Activated T-cell treated with anti-CD3 and anti-CD28 coated beads, Interleukin-2, amount 50 U/mL, for 72 hours (primary cell): ENCODE data around the gene C7. TPM values are rescaled to one million over a fixed set of nuclear protein-coding genes. Genes with fewer than 3 reads are reported as not detected.

ENCODE experiments used
- ATAC-seq, 2 donors: fragments of 150-1000 bp; cut with Tn5 transposase; replicated peaks in 1 of 2; 2 replicates each; pipeline ENCODE4 v1.10.0; 2021; ENCODE audit warnings: moderate library complexity in 2 of 2, mild to moderate bottlenecking in 1 of 2
- DNase-seq, 2 donors: peaks; one replicate each; pipeline ENCODE4 v3.0.0; 2021 to 2022; ENCODE audit warnings: mixed read lengths in 1 of 2
- H3K27ac Mint-ChIP-seq: one replicate; pipeline ENCODE4 v1.8.0; 2022; ENCODE audit warnings: mild to moderate bottlenecking, moderate library complexity, mixed read lengths
- H3K27me3 Mint-ChIP-seq: one replicate; pipeline ENCODE4 v1.8.0; 2022; ENCODE audit warnings: low read depth, mixed read lengths
- H3K36me3 Mint-ChIP-seq, 2 donors: one replicate each; pipeline ENCODE4 v1.8.0; 2022; ENCODE audit warnings: mixed read lengths in 2 of 2, mild to moderate bottlenecking in 1 of 2; ENCODE audit not compliant: insufficient read depth in 2 of 2
- H3K4me1 Mint-ChIP-seq: one replicate; pipeline ENCODE4 v1.8.0; 2022; ENCODE audit warnings: low read depth, mixed read lengths
- H3K4me3 Mint-ChIP-seq, 2 donors: one replicate each; pipeline ENCODE4 v1.8.0; 2022; ENCODE audit warnings: mild to moderate bottlenecking in 2 of 2, mixed read lengths in 2 of 2, moderate library complexity in 2 of 2
- H3K9me3 Mint-ChIP-seq, 2 donors: one replicate each; pipeline ENCODE4 v1.8.0; 2022; ENCODE audit warnings: mixed read lengths in 2 of 2
- total RNA-seq, 2 donors: library from RNA; stranded (reverse); gene quantifications; one replicate each; pipeline ENCODE4 v1.2.3, GENCODE V29; 2022

Gene C7
- total RNA-seq, 2 donors from 2014 or later: not detected

DNA sequence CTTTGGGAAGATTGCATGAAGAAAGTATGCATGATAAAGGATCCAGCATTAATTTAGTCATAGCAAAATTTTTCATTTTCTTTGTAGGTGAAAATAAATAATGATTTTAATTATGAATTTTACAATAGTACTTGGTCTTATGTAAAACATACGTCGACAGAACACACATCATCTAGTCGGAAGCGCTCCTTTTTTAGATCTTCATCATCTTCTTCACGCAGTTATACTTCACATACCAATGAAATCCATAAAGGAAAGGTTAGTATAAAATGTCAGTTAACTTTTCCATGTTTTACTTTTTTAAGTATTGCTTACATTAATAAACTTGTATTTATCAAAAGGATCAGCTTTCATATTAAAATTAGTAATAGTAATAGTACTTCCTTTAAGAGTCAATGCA lies 35.8 kb downstream of the C7 start:
- ATAC-seq: no peak
- Mint-ChIP-seq H3K4me3 (no peak overlapping the region), H3K27me3 (no peaks in the 10 kb centered on the region), H3K9me3 (no peaks in the 10 kb centered on the region), H3K27ac (no peak overlapping the region), H3K4me1 (no peaks in the 10 kb centered on the region), H3K36me3 (no peaks in the 10 kb centered on the region)
- DNase-seq: no peak

DNA sequence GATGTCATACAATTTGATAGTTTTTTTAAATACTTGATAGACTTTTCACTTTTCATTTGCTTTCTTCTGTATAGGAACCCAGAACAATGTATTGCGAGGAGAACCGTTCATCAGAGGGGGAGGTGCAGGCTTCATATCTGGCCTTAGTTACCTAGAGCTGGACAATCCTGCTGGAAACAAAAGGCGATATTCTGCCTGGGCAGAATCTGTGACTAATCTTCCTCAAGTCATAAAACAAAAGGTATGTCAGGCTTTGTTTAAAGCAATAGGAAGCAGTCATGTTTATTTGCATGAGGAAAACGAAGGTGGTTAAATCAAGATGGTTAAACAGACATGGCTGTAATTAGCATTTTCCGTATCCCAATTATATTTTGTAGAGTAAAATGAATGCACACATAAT lies 46.0 kb downstream of the C7 start:
- no peak for ATAC-seq
- Mint-ChIP-seq H3K36me3 (no peaks in the 10 kb centered on the region), H3K4me3 (no peak overlapping the region), H3K9me3 (peaks cover 0 to 4% of the 10 kb centered on the region in 2 donors), H3K27ac (no peak overlapping the region), H3K4me1 (no peaks in the 10 kb centered on the region), H3K27me3 (no peaks in the 10 kb centered on the region)
- DNase-seq: no peak

DNA sequence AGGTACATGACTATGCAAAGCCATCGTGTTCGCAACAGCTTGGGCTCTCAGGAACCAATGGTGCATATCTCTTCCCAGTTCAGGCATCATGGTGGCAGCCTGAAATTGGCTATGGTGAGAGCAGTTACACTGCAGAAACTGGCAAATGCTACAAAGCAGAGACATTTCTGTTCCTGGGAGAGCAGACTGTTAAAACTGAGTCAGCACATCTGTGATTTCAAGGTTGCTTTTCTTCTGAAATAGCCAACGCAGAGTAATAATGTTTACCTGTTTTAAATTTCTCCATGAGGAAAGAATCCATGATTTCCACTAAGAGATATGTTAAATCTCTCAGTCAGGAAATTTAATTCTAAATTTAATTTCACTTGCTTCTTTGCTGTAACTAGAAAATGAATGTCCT lies 47.8 kb downstream of the C7 start:
- ATAC-seq (no peak), DNase-seq (no peak)
- Mint-ChIP-seq H3K9me3 (peaks cover 0 to 4% of the 10 kb centered on the region in 2 donors), H3K4me1 (no peaks in the 10 kb centered on the region), H3K27me3 (no peaks in the 10 kb centered on the region), H3K36me3 (no peaks in the 10 kb centered on the region), H3K27ac (no peak overlapping the region), H3K4me3 (no peak overlapping the region)

DNA sequence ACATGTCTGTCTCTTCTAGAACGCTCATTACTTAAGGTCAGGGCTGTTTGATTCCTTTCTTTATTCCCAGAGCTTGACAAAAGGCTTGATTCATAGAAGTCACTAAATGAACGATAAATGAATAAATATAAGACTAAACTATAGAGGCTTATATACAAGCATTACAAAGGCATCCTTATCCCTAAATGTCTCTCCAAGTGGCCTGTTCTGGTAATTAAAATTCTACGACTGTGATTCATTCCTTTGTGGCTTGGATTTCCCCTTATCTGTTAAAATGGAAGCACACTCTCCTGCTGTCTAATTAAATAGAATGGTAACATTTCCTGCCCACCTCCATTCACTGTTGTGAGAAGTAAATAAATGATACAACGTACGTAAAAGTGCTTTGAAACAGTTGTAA lies 49.5 kb downstream of the C7 start:
- Mint-ChIP-seq H3K9me3 (peaks cover 0 to 4% of the 10 kb centered on the region in 2 donors), H3K27me3 (no peaks in the 10 kb centered on the region), H3K27ac (no peak overlapping the region), H3K4me3 (no peak overlapping the region), H3K36me3 (no peaks in the 10 kb centered on the region), H3K4me1 (no peaks in the 10 kb centered on the region)
- ATAC-seq: no peak
- no peak for DNase-seq

DNA sequence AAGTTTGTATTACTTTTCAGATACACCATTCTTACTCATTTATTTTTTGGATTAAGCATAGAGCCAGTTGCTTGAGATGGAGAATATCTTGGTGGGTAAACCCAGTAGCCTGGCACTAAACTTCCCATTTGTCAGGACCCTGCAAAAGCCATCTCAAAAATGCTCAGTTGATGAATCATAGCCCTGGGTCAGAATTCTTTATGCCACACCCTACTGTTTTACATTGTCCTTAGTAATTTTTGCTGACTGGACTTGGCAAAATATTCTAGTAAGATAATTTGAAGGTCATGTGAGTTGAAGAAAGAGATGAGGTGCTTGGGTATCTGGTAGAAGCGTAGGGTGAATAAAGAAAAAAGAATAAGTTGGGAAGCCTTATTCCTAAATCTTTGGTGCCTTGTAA lies 50.7 kb downstream of the C7 start:
- Mint-ChIP-seq H3K27me3 (no peaks in the 10 kb centered on the region), H3K4me3 (no peak overlapping the region), H3K27ac (no peak overlapping the region), H3K9me3 (peaks cover 0 to 4% of the 10 kb centered on the region in 2 donors), H3K36me3 (no peaks in the 10 kb centered on the region), H3K4me1 (no peaks in the 10 kb centered on the region)
- ATAC-seq (no peak), DNase-seq (no peak)

DNA sequence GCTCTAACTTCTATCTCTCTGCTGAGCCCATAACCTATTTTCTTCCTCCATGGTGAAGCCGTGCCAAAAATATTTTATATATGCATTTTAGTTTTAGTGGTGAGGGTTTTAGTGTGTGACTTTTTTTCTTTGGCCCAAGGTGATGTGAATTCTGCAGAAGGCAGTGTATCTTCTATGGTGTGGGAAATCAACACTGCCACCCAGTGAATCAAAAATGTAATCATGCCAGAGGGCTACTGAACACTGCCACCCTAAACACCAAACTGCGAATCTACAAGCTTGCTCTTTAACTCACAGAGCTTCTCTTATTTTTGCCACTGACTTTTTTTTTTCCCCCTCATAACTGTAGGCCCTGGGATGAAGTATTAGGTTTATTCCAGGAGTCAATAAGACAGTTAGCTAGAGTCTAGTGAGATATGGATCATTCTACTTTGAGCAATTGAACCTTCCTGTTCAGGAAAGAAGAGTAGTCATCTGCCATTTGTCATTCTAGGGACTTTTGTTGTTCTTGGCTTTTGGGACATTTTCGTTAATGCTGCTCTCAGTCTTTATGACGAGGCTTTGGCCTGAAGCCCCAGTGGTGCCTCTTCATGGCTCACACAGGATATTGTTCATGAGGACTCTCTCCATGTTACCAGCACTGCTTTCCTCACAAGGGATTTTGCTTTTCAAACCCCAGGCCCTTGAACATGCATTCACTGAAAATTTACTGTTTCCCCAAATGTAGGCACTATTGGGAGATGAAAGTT lies 53.1 kb downstream of the C7 start:
- Mint-ChIP-seq H3K36me3 (no peaks in the 10 kb centered on the region), H3K27ac (no peak overlapping the region), H3K9me3 (peaks cover 0 to 4% of the 10 kb centered on the region in 2 donors), H3K4me3 (no peak overlapping the region), H3K4me1 (no peaks in the 10 kb centered on the region), H3K27me3 (no peaks in the 10 kb centered on the region)
- no peak for ATAC-seq
- DNase-seq: no peak

DNA sequence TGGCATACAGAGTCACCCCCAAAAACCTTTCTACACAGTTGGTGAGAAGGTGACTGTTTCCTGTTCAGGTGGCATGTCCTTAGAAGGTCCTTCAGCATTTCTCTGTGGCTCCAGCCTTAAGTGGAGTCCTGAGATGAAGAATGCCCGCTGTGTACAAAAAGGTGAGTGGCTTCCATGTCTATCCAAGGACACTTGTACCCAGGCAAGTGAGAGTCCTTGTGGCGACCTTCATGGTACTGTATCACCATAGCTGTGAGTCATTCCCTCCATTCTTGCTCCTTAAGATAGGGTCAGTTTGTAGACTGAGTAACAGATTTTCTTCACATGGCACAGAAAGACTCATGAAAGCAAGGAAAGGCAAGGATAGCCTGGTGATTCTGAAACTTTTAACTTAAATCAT lies 63.1 kb downstream of the C7 start:
- ATAC-seq (no peak), DNase-seq (no peak)
- H3K36me3 Mint-ChIP-seq: no peaks in the 10 kb centered on the region
- no peak overlapping the region for H3K4me3 Mint-ChIP-seq
- H3K27ac Mint-ChIP-seq: no peak overlapping the region
- no peaks in the 10 kb centered on the region for H3K9me3 Mint-ChIP-seq
- H3K27me3 Mint-ChIP-seq: no peaks in the 10 kb centered on the region
- H3K4me1 Mint-ChIP-seq: no peaks in the 10 kb centered on the region

DNA sequence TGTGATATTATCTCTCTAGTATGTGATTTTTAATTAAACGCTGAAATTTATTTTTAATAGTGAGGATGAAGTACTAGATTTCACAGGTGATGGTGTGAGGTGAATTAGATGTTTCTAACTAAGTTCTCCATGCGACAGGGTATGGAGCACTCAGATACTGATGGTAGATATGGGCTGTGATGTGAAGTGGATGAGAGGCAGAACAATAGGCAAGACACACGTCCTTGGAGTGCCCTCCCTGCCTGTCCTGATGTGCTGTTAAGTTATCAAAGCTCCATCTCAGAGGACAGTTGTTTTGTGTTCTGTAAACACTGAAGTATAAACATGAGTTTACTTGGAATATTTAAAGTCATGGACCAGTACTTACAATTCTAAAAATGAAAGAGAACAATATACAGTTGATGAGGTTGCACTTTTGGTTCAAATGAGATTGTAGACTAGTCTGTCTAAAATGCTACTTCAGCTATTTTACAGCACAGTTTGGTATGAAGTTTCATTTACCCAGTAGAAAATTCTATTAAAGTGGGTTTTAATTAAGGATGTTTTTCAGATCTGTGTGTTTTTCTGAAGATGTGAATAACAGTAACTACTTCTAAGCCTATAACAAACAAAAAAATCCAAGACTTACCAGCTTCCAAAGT lies 64.2 kb downstream of the C7 start:
- ATAC-seq: no peak
- Mint-ChIP-seq H3K27me3 (no peaks in the 10 kb centered on the region), H3K4me3 (no peak overlapping the region), H3K36me3 (no peaks in the 10 kb centered on the region), H3K4me1 (no peaks in the 10 kb centered on the region), H3K9me3 (no peaks in the 10 kb centered on the region), H3K27ac (no peak overlapping the region)
- DNase-seq: no peak

DNA sequence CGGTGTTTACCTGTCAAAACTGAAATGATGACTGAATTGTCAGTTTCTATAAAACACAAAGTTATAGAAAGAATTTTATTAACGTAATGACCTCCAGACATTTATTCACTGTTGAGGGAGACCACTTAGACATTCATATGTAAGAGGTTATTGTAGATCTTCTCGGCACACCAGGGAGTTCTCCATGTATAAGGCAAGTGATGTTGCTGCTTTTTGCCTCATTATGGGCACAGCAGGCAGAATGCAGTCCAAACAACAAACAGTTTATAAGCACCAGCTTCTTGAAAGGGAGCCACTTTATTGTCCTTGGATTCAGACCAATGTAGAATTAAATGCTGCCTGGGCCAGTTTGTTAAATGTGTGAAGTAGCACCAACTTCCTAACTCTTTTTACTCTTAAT lies 66.7 kb downstream of the C7 start:
- peaks cover 6% of the 10 kb centered on the region for H3K27me3 Mint-ChIP-seq
- H3K36me3 Mint-ChIP-seq: no peaks in the 10 kb centered on the region
- H3K4me1 Mint-ChIP-seq: no peaks in the 10 kb centered on the region
- DNase-seq: no peak
- no peak overlapping the region for H3K4me3 Mint-ChIP-seq
- ATAC-seq: no peak
- H3K27ac Mint-ChIP-seq: no peak overlapping the region
- no peaks in the 10 kb centered on the region for H3K9me3 Mint-ChIP-seq

DNA sequence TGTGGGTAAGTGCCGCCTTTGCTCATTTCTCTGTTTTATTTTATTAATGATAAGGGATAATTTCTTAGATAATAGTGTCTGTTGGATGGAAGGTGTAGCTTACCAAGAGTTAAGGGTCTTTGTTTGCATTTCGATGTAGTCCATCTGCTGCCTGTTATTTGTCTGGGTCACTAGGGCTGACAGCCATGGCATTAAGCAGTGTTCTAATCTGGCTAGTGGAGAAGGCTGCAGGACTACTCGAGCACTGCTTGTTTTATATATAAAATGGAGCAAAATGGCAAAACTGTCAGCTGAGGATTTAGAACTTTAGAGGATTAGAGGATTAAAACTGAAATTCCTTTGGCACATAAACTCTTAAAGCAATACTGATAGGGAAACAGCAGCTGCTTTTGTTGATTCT lies 67.5 kb downstream of the C7 start:
- ATAC-seq: no peak
- no peaks in the 10 kb centered on the region for H3K36me3 Mint-ChIP-seq
- no peak for DNase-seq
- no peaks in the 10 kb centered on the region for H3K9me3 Mint-ChIP-seq
- peaks cover 8% of the 10 kb centered on the region for H3K27me3 Mint-ChIP-seq
- no peaks in the 10 kb centered on the region for H3K4me1 Mint-ChIP-seq
- H3K4me3 Mint-ChIP-seq: no peak overlapping the region
- H3K27ac Mint-ChIP-seq: no peak overlapping the region

DNA sequence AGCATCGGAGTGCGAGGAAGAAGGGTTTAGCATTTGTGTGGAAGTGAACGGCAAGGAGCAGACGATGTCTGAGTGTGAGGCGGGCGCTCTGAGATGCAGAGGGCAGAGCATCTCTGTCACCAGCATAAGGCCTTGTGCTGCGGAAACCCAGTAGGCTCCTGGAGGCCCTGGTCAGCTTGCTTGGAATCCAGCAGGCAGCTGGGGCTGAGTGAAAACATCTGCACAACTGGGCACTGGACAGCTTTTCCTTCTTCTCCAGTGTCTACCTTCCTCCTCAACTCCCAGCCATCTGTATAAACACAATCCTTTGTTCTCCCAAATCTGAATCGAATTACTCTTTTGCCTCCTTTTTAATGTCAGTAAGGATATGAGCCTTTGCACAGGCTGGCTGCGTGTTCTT lies 72.1 kb downstream of the C7 start:
- Mint-ChIP-seq H3K27ac (no peak overlapping the region), H3K9me3 (no peaks in the 10 kb centered on the region), H3K4me1 (no peaks in the 10 kb centered on the region), H3K4me3 (no peak overlapping the region), H3K36me3 (no peaks in the 10 kb centered on the region), H3K27me3 (peaks cover 8% of the 10 kb centered on the region)
- no peak for DNase-seq
- no peak for ATAC-seq

DNA sequence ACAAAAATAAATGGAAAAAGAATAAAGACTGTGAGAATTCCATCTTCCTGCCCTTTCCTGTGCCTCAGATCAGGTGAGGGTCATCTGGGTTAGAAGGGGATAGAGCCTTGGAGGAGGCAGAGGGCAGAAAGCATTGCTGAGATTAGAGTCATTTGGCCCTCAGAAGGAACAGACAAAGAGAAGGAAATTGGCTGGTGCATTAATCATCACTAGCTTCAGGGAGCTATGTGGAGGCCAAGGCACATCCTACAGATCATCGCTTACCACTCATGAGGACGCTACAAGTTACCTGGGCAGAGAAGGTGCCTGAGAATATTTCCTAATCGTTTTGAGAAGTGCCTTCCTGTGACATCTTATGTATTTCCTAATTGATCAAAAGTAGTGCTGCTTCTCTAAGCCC lies 74.5 kb downstream of the C7 start:
- peaks cover 8% of the 10 kb centered on the region for H3K27me3 Mint-ChIP-seq
- ATAC-seq (no peak), DNase-seq (no peak)
- no peaks in the 10 kb centered on the region for H3K36me3 Mint-ChIP-seq
- peaks cover 2 to 4% of the 10 kb centered on the region in 2 donors for H3K9me3 Mint-ChIP-seq
- H3K4me3 Mint-ChIP-seq: no peak overlapping the region
- no peak overlapping the region for H3K27ac Mint-ChIP-seq
- no peaks in the 10 kb centered on the region for H3K4me1 Mint-ChIP-seq

DNA sequence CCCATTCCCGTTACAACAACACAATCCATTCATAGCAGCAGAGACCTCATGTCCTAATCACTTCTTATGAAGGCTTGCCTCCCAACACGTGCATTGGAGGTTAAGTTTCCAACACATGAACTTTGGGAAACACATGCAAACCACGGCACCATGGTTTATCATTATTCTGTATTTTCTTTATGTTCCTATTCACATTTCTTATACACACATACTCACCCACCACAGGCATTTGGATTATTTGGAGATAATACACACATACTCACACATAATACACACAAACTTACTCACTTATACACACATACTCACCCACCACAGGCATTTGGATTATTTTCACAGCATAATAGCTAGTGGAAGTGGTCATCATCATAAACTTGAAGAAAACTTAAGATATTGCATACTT lies 75.6 kb downstream of the C7 start:
- Mint-ChIP-seq H3K9me3 (peaks cover 2 to 4% of the 10 kb centered on the region in 2 donors), H3K27me3 (peaks cover 8% of the 10 kb centered on the region), H3K4me3 (no peak overlapping the region), H3K36me3 (no peaks in the 10 kb centered on the region), H3K27ac (no peak overlapping the region), H3K4me1 (no peaks in the 10 kb centered on the region)
- no peak for ATAC-seq
- no peak for DNase-seq

DNA sequence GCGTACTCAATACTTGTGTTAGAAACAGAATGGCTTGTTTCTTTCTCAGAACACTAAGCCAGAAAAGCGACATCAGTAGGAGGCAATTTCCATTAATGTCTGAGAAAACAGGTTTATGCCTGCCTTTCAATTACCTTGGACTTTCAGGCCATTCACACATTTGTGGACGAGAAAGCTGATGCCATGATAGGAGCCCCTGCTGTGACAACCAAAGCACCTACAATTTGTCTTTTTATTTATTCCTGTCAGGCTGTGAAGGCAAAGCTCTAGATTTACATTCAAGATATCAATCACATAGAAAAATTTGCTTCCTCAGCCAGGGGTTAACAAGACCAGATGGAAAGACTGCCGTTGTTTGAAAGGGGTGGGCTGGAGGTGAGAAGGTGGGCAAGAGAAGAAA lies 76.2 kb downstream of the C7 start:
- Mint-ChIP-seq H3K9me3 (peaks cover 2 to 4% of the 10 kb centered on the region in 2 donors), H3K4me3 (no peak overlapping the region), H3K27ac (no peak overlapping the region), H3K27me3 (peaks cover 7% of the 10 kb centered on the region), H3K36me3 (no peaks in the 10 kb centered on the region), H3K4me1 (no peaks in the 10 kb centered on the region)
- no peak for ATAC-seq
- no peak for DNase-seq
